ENCODE data around the gene ACER1. TPM values are rescaled to one million over a fixed set of nuclear protein-coding genes. Genes with fewer than 3 reads are reported as not detected.
"Not testable (repeated sequence)": the region's sequence is repeated elsewhere in the genome, so short reads cannot be mapped to it uniquely, and the experiment has no call there.

The ACER1 gene
- not detected in 2 replicates for total RNA-seq

- no peak for DNase-seq
Measured at GRCh38 chr19:6333439-6333838, at the start of gene ACER1. ACER1 (minus strand) TSS chr19:6333612; CDS start chr19:6333551, 61 bp downstream.

- DNase-seq: no peak
Measured at GRCh38 chr19:6383188-6383587, 49.8 kb upstream of the ACER1 start.

GRCh38 chr19:6381030-6381750 lies 47.8 kb upstream of the ACER1 start:
- DNase-seq: no peak

- no peak for DNase-seq
Measured at GRCh38 chr19:6379744-6380143, 46.3 kb upstream of the ACER1 start.

GRCh38 chr19:6378486-6378885 lies 45.1 kb upstream of the ACER1 start:
- no peak for DNase-seq

GRCh38 chr19:6378041-6378440 lies 44.6 kb upstream of the ACER1 start:
- no peak for DNase-seq

GRCh38 chr19:6376512-6377190 lies 43.2 kb upstream of the ACER1 start:
- DNase-seq: no peak

GRCh38 chr19:6375411-6376010 lies 42.1 kb upstream of the ACER1 start, which contains the start of gene PSPN:
PSPN (minus strand) TSS chr19:6375933; CDS start chr19:6375849, 84 bp downstream.
- no peak for DNase-seq

GRCh38 chr19:6374711-6375410 lies 41.4 kb upstream of the ACER1 start:
- DNase-seq: no peak

GRCh38 chr19:6374161-6374709 lies 40.8 kb upstream of the ACER1 start:
- no peak for DNase-seq

GRCh38 chr19:6373813-6374108 lies 40.3 kb upstream of the ACER1 start:
- DNase-seq: no peak

- DNase-seq: peak; percentile 99
Measured at GRCh38 chr19:6373096-6373812, 39.8 kb upstream of the ACER1 start.

GRCh38 chr19:6372594-6373095 lies 39.2 kb upstream of the ACER1 start, which contains the start of gene ALKBH7:
ALKBH7 (plus strand) TSS chr19:6372794; CDS start chr19:6372821, 27 bp downstream.
- DNase-seq: peak; percentile 100

- DNase-seq: no peak
Measured at GRCh38 chr19:6364353-6364752, 30.9 kb upstream of the ACER1 start.

GRCh38 chr19:6362351-6362801 lies 29.0 kb upstream of the ACER1 start:
- no peak for DNase-seq

- peak; percentile 17 for DNase-seq
Measured at GRCh38 chr19:6362027-6362350, 28.6 kb upstream of the ACER1 start.

GRCh38 chr19:6360857-6361216 lies 27.4 kb upstream of the ACER1 start:
- not testable (repeated sequence) for DNase-seq

GRCh38 chr19:6360445-6360844 lies 27.0 kb upstream of the ACER1 start:
- DNase-seq: not testable (repeated sequence)

- no peak for DNase-seq
Measured at GRCh38 chr19:6359568-6360341, 26.3 kb upstream of the ACER1 start.

- no peak for DNase-seq
Measured at GRCh38 chr19:6358003-6358402, 24.6 kb upstream of the ACER1 start.

- no peak for DNase-seq
Measured at GRCh38 chr19:6357174-6357573, 23.8 kb upstream of the ACER1 start.

All from dermis blood vessel endothelial cell (primary cell).